GM23248 (cell line): ENCODE data around the gene PDCD4. TPM values are rescaled to one million over a fixed set of nuclear protein-coding genes. Genes with fewer than 3 reads are reported as not detected.
A peak's percentile ranks its signal among the peaks of the same experiment; 100 is the strongest.

Experiments
- DNase-seq: peaks from one replicate; pipeline ENCODE4 v3.0.0-alpha.2; 2015
- H2AFZ ChIP-seq: fragments of 200-600 bp; sonication (generic); 2 replicates; pipeline ENCODE4 v1.6.1; 2016; ENCODE audit warnings: antibody characterized with exemption
- H3F3A ChIP-seq: fragments of 200-600 bp; sonication (generic); 2 replicates; pipeline ENCODE4 v1.6.1; 2016; ENCODE audit warnings: mild to moderate bottlenecking, antibody characterized with exemption, mixed run types; ENCODE audit not compliant: insufficient read depth
- H3K27ac ChIP-seq: fragments of 200-600 bp; sonication (generic); 2 replicates; pipeline ENCODE4 v1.5.1; 2016; ENCODE audit warnings: mild to moderate bottlenecking
- H3K27me3 ChIP-seq: fragments of 200-600 bp; sonication (generic); replicated peaks from 2 replicates; pipeline ENCODE4 v1.6.1; 2016; ENCODE audit warnings: mild to moderate bottlenecking; ENCODE audit not compliant: insufficient read depth
- H3K36me3 ChIP-seq: fragments of 200-600 bp; sonication (generic); 2 replicates; pipeline ENCODE4 v1.6.1; 2016; ENCODE audit warnings: low read depth, mild to moderate bottlenecking
- H3K4me1 ChIP-seq: fragments of 200-600 bp; sonication (generic); 2 replicates; pipeline ENCODE4 v1.6.1; 2016; ENCODE audit warnings: mild to moderate bottlenecking; ENCODE audit not compliant: insufficient read depth
- H3K4me2 ChIP-seq: fragments of 200-600 bp; sonication (generic); one replicate; pipeline ENCODE4 v1.6.1; 2016; ENCODE audit warnings: mild to moderate bottlenecking; ENCODE audit not compliant: unreplicated experiment
- H3K4me3 ChIP-seq: fragments of 200-600 bp; sonication (generic); 2 replicates; pipeline ENCODE4 v1.5.1; 2016; ENCODE audit warnings: mild to moderate bottlenecking
- H3K79me2 ChIP-seq: fragments of 200-600 bp; sonication (generic); 2 replicates; pipeline ENCODE4 v1.6.1; 2016; ENCODE audit warnings: mild to moderate bottlenecking; ENCODE audit not compliant: insufficient read depth
- H3K9ac ChIP-seq: fragments of 200-600 bp; sonication (generic); 2 replicates; pipeline ENCODE4 v1.6.1; 2016; ENCODE audit warnings: mild to moderate bottlenecking
- H3K9me2 ChIP-seq: fragments of 200-600 bp; sonication (generic); 2 replicates; pipeline ENCODE4 v1.6.1; 2016; ENCODE audit warnings: mixed run types, mild to moderate bottlenecking, moderate library complexity; ENCODE audit not compliant: insufficient read depth
- H3K9me3 ChIP-seq: fragments of 200-600 bp; sonication (generic); one replicate; pipeline ENCODE4 v1.6.1; 2017; ENCODE audit warnings: low read depth
- H4K20me1 ChIP-seq: fragments of 200-600 bp; sonication (generic); 2 replicates; pipeline ENCODE4 v1.6.0; 2016; ENCODE audit not compliant: insufficient read depth
- EZH2 ChIP-seq: fragments of 200-600 bp; sonication (generic); IDR thresholded peaks from 2 replicates; pipeline ENCODE4 v1.6.1; 2018; ENCODE audit warnings: antibody characterized with exemption, mild to moderate bottlenecking; ENCODE audit not compliant: insufficient read depth, poor library complexity, severe bottlenecking
- EZH2phosphoT487 ChIP-seq: fragments of 200-600 bp; sonication (generic); IDR thresholded peaks from 2 replicates; pipeline ENCODE4 v1.6.1; 2018; ENCODE audit warnings: antibody characterized with exemption, moderate library complexity, mild to moderate bottlenecking, low read depth; ENCODE audit not compliant: insufficient read depth
- WGBS, 2 experiments: methylation state at CpG; one replicate each; pipeline ENCODE4 v1.1.6; 2015 to 2017; ENCODE audit warnings: low lambda C conversion rate in 2 of 2, low coverage in 1 of 2; ENCODE audit errors: missing lambda C conversion rate in 2 of 2; 5-methylcytosine and 5-hydroxymethylcytosine counted together
- in situ Hi-C: fragments of 300-500 bp; cut with MboI; formaldehyde crosslinking; loops from 2 replicates; pipeline ENCODE4 v1.15.0; 2020
- polyA plus RNA-seq: library from polyadenylated mRNA; unstranded; fragments of >200 nt; fragmentation: Nextera tagmentation; extraction: Ambion mirVana; gene quantifications from 2 replicates; pipeline ENCODE4 v1.2.1, GENCODE V29; 2016
- total RNA-seq: library from RNA; depleted of rRNA; stranded (reverse); fragments of >200 nt; shearing (Covaris generic); gene quantifications from 2 replicates; pipeline ENCODE4 v1.2.3, GENCODE V29; 2014

Gene PDCD4
- total and polyA plus RNA-seq, 2 experiments from 2014 or later, result 49.9 to 175 TPM

GRCh38 chr10:110867807-110868465 is 3.8 kb upstream of the PDCD4 start:
- H2AFZ ChIP-seq, result 0 out of 2 replicates have a peak overlapping the region, but pooled peaks have one; percentile 7
- peak; percentile 30 for DNase-seq
- peaks cover 9% of the 10 kb centered on the region for H3K79me2 ChIP-seq
- H3K4me1 ChIP-seq, result peaks cover 37% of the 10 kb centered on the region
- no peaks in the 10 kb centered on the region for H3K36me3 ChIP-seq
- no peaks in the 10 kb centered on the region for H3K9me3 ChIP-seq
- H3K27me3 ChIP-seq, result no peaks in the 10 kb centered on the region
- H3K9me2 ChIP-seq, result no peaks in the 10 kb centered on the region
- TF ChIP-seq EZH2 (no peak), EZH2phosphoT487 (no peak)
- no peak overlapping the region for H3K27ac ChIP-seq
- 84 to 89% methylated on average over 4 of the region's 4 CpGs for WGBS, 2 experiments
- H3K4me3 ChIP-seq, result no peak overlapping the region
- H4K20me1 ChIP-seq, result no peaks in the 10 kb centered on the region
- no peak overlapping the region for H3K9ac ChIP-seq
- in situ Hi-C loops, result no loop called here
- H3K4me2 ChIP-seq, result no peak overlapping the region
- peaks cover 28% of the 10 kb centered on the region for H3F3A ChIP-seq

- Histone ChIP-seq H3F3A (peaks cover 28% of the 10 kb centered on the region), H3K27me3 (no peaks in the 10 kb centered on the region), H3K27ac (no peak overlapping the region), H3K4me2 (no peak overlapping the region), H4K20me1 (no peaks in the 10 kb centered on the region), H2AFZ (no peak overlapping the region), H3K9me3 (no peaks in the 10 kb centered on the region), H3K4me1 (peaks cover 40% of the 10 kb centered on the region), H3K9me2 (no peaks in the 10 kb centered on the region), H3K9ac (no peak overlapping the region), H3K4me3 (no peak overlapping the region), H3K79me2 (peaks cover 20% of the 10 kb centered on the region), H3K36me3 (no peaks in the 10 kb centered on the region)
- in situ Hi-C loops, result no loop called here
- WGBS, 2 experiments, result 91 to 93% methylated on average over 6 of the region's 6 CpGs
- TF ChIP-seq EZH2 (no peak), EZH2phosphoT487 (no peak)
- DNase-seq, result no peak
Observed at GRCh38 chr10:110868981-110869380, 2.7 kb upstream of the PDCD4 start.

GRCh38 chr10:110870823-110871297 is 868 bp upstream of the PDCD4 start:
- Histone ChIP-seq H3K27me3 (no peaks in the 10 kb centered on the region), H3K9ac (peak overlapping the region; percentile 88), H3K36me3 (no peaks in the 10 kb centered on the region), H4K20me1 (no peaks in the 10 kb centered on the region), H3K79me2 (peaks cover 39% of the 10 kb centered on the region), H3F3A (peaks cover 14% of the 10 kb centered on the region), H2AFZ (peak overlapping the region; percentile 84), H3K27ac (peak overlapping the region; percentile 77), H3K4me3 (peak overlapping the region; percentile 95), H3K9me3 (no peaks in the 10 kb centered on the region), H3K9me2 (no peaks in the 10 kb centered on the region), H3K4me2 (peak overlapping the region; percentile 90), H3K4me1 (peaks cover 36% of the 10 kb centered on the region)
- peak; percentile 74 for DNase-seq
- in situ Hi-C loops, result no loop called here
- WGBS, 2 experiments, result 9 to 14% methylated on average over 13 of the region's 13 CpGs
- no peak for TF ChIP-seq EZH2
- no peak for TF ChIP-seq EZH2phosphoT487

GRCh38 chr10:110872145-110872983 is 636 bp downstream of the PDCD4 start:
- Histone ChIP-seq H3K4me1 (peaks cover 30% of the 10 kb centered on the region), H3F3A (peaks cover 14% of the 10 kb centered on the region), H3K27ac (peak overlapping the region; percentile 77), H3K9me3 (no peaks in the 10 kb centered on the region), H3K36me3 (0 out of 2 replicates have a peak, but pooled peaks cover 5% of the 10 kb centered on the region), H2AFZ (peak overlapping the region; percentile 84), H3K79me2 (peaks cover 46% of the 10 kb centered on the region), H4K20me1 (no peaks in the 10 kb centered on the region), H3K4me2 (peak overlapping the region; percentile 90), H3K4me3 (peak overlapping the region; percentile 95), H3K9me2 (no peaks in the 10 kb centered on the region), H3K9ac (peak overlapping the region; percentile 88), H3K27me3 (no peaks in the 10 kb centered on the region)
- 0 to 4% methylated on average over 29 to 53 of the region's 70 CpGs for WGBS, 2 experiments
- in situ Hi-C loops, result no loop called here
- peak; percentile 89 for DNase-seq
- TF ChIP-seq EZH2 (no peak), EZH2phosphoT487 (no peak)
